ENCODE data around the gene DNAI2. TPM values are rescaled to one million over a fixed set of nuclear protein-coding genes. Genes with fewer than 3 reads are reported as not detected.
"Not testable (repeated sequence)": the region's sequence is repeated elsewhere in the genome, so short reads cannot be mapped to it uniquely, and the experiment has no call there.

DNAI2 gene
- total RNA-seq, 1 donor from 2014 or later: not detected

GRCh38 chr17:74244128-74244527 is 29.9 kb upstream of the DNAI2 start:
- no peak for DNase-seq (ENCODE audit: extremely low read depth, low read depth, low spot score)

GRCh38 chr17:74244548-74244947 is 29.5 kb upstream of the DNAI2 start:
- no peak for DNase-seq (ENCODE audit: extremely low read depth, low read depth, low spot score)

- no peak for DNase-seq (ENCODE audit: extremely low read depth, low read depth, low spot score)
These were observed 28.7 kb upstream of the DNAI2 start for GRCh38 chr17:74245145-74245831.

- no peak for DNase-seq (ENCODE audit: extremely low read depth, low read depth, low spot score)
These were observed 28.2 kb upstream of the DNAI2 start for GRCh38 chr17:74245871-74246270.

GRCh38 chr17:74249590-74250270 is 24.3 kb upstream of the DNAI2 start:
- DNase-seq (ENCODE audit: extremely low read depth, low read depth, low spot score): no peak

GRCh38 chr17:74250324-74250995 is 23.6 kb upstream of the DNAI2 start:
- no peak for DNase-seq (ENCODE audit: extremely low read depth, low read depth, low spot score)

GRCh38 chr17:74251051-74251450 is 23.0 kb upstream of the DNAI2 start:
- DNase-seq (ENCODE audit: extremely low read depth, low read depth, low spot score): no peak

- DNase-seq (ENCODE audit: extremely low read depth, low read depth, low spot score): no peak
These were observed 22.5 kb upstream of the DNAI2 start for GRCh38 chr17:74251569-74251968.

GRCh38 chr17:74252211-74252610 is 21.8 kb upstream of the DNAI2 start:
- no peak for DNase-seq (ENCODE audit: extremely low read depth, low read depth, low spot score)

- no peak for DNase-seq (ENCODE audit: extremely low read depth, low read depth, low spot score)
These were observed 21.0 kb upstream of the DNAI2 start for GRCh38 chr17:74253036-74253435.

GRCh38 chr17:74257311-74257710 is 16.7 kb upstream of the DNAI2 start:
- DNase-seq (ENCODE audit: extremely low read depth, low read depth, low spot score): no peak

GRCh38 chr17:74259667-74260524 is 14.1 kb upstream of the DNAI2 start:
- DNase-seq (ENCODE audit: extremely low read depth, low read depth, low spot score): no peak

- DNase-seq (ENCODE audit: extremely low read depth, low read depth, low spot score): no peak
These were observed 13.5 kb upstream of the DNAI2 start for GRCh38 chr17:74260525-74260850.

GRCh38 chr17:74262601-74263000 is 11.4 kb upstream of the DNAI2 start:
- no peak for DNase-seq (ENCODE audit: extremely low read depth, low read depth, low spot score)

- not testable (repeated sequence) for DNase-seq (ENCODE audit: extremely low read depth, low read depth, low spot score)
These were observed 7.0 kb upstream of the DNAI2 start for GRCh38 chr17:74267054-74267453.

- no peak for DNase-seq (ENCODE audit: extremely low read depth, low read depth, low spot score)
These were observed 6.5 kb upstream of the DNAI2 start for GRCh38 chr17:74267579-74267978.

- no peak for DNase-seq (ENCODE audit: extremely low read depth, low read depth, low spot score)
These were observed 6.0 kb upstream of the DNAI2 start for GRCh38 chr17:74267987-74268499.

GRCh38 chr17:74268558-74268957 is 5.5 kb upstream of the DNAI2 start:
- DNase-seq (ENCODE audit: extremely low read depth, low read depth, low spot score): no peak

- DNase-seq (ENCODE audit: extremely low read depth, low read depth, low spot score): no peak
These were observed 3.7 kb upstream of the DNAI2 start for GRCh38 chr17:74270333-74270732.

- no peak for DNase-seq (ENCODE audit: extremely low read depth, low read depth, low spot score)
These were observed 2.8 kb upstream of the DNAI2 start for GRCh38 chr17:74271281-74271680.
